Measurements from ENCODE around the gene AGTR1.

AGTR1 gene

GRCh38 chr3:148705314-148705713 is 7.6 kb downstream of the AGTR1 start:
- no peak overlapping the region for H3K27ac ChIP-seq (ENCODE audit: low read length)
- no peaks in the 10 kb centered on the region for H3K27me3 ChIP-seq (ENCODE audit: low read depth, low read length)
- peaks cover 0 to 9% of the 10 kb centered on the region in 2 donors for H3K4me1 ChIP-seq (ENCODE audit: control insufficient read depth in 1 of 2, insufficient read depth in 2 of 2, low read length in 2 of 2)
- H3K4me3 ChIP-seq (ENCODE audit: low read depth in 1 of 2, low read length in 2 of 2), result no peak overlapping the region
- no peaks in the 10 kb centered on the region for H3K9me3 ChIP-seq (ENCODE audit: control insufficient read depth in 1 of 2, low read length in 2 of 2)
- H3K36me3 ChIP-seq (ENCODE audit: control insufficient read depth in 1 of 2, insufficient read depth in 2 of 2, low read length in 2 of 2), result no peaks in the 10 kb centered on the region

- no peak overlapping the region for H3K27ac ChIP-seq (ENCODE audit: low read length)
- no peaks in the 10 kb centered on the region for H3K36me3 ChIP-seq (ENCODE audit: control insufficient read depth in 1 of 2, insufficient read depth in 2 of 2, low read length in 2 of 2)
- peaks cover 0 to 25% of the 10 kb centered on the region in 2 donors for H3K4me1 ChIP-seq (ENCODE audit: control insufficient read depth in 1 of 2, insufficient read depth in 2 of 2, low read length in 2 of 2)
Observed at GRCh38 chr3:148707601-148708380, 10.1 kb downstream of the AGTR1 start.

GRCh38 chr3:148708409-148708808 is 10.7 kb downstream of the AGTR1 start:
- Histone ChIP-seq H3K27me3 (ENCODE audit: low read depth, low read length) (no peaks in the 10 kb centered on the region), H3K36me3 (ENCODE audit: control insufficient read depth in 1 of 2, insufficient read depth in 2 of 2, low read length in 2 of 2) (no peaks in the 10 kb centered on the region), H3K27ac (ENCODE audit: low read length) (no peak overlapping the region), H3K4me1 (ENCODE audit: control insufficient read depth in 1 of 2, insufficient read depth in 2 of 2, low read length in 2 of 2) (peaks cover 0 to 26% of the 10 kb centered on the region in 2 donors), H3K4me3 (ENCODE audit: low read depth in 1 of 2, low read length in 2 of 2) (no peak overlapping the region), H3K9me3 (ENCODE audit: control insufficient read depth in 1 of 2, low read length in 2 of 2) (no peaks in the 10 kb centered on the region)

More at GRCh38 chr3:148707601-148708380, 10.1 kb downstream of the AGTR1 start:
- Histone ChIP-seq H3K4me3 (ENCODE audit: low read depth in 1 of 2, low read length in 2 of 2) (no peak overlapping the region), H3K27me3 (ENCODE audit: low read depth, low read length) (no peaks in the 10 kb centered on the region), H3K9me3 (ENCODE audit: control insufficient read depth in 1 of 2, low read length in 2 of 2) (no peaks in the 10 kb centered on the region)

- no peaks in the 10 kb centered on the region for H3K36me3 ChIP-seq (ENCODE audit: control insufficient read depth in 1 of 2, insufficient read depth in 2 of 2, low read length in 2 of 2)
Observed at GRCh38 chr3:148709560-148710253, 12.0 kb downstream of the AGTR1 start.

GRCh38 chr3:148710665-148711064 is 13.0 kb downstream of the AGTR1 start:
- H3K4me3 ChIP-seq (ENCODE audit: low read depth in 1 of 2, low read length in 2 of 2), result no peak overlapping the region
- no peak overlapping the region for H3K27ac ChIP-seq (ENCODE audit: low read length)
- no peaks in the 10 kb centered on the region for H3K9me3 ChIP-seq (ENCODE audit: control insufficient read depth in 1 of 2, low read length in 2 of 2)
- H3K27me3 ChIP-seq (ENCODE audit: low read depth, low read length), result no peaks in the 10 kb centered on the region
- H3K36me3 ChIP-seq (ENCODE audit: control insufficient read depth in 1 of 2, insufficient read depth in 2 of 2, low read length in 2 of 2), result no peaks in the 10 kb centered on the region
- peaks cover 0 to 26% of the 10 kb centered on the region in 2 donors for H3K4me1 ChIP-seq (ENCODE audit: control insufficient read depth in 1 of 2, insufficient read depth in 2 of 2, low read length in 2 of 2)

More at GRCh38 chr3:148709560-148710253, 12.0 kb downstream of the AGTR1 start:
- no peak overlapping the region for H3K27ac ChIP-seq (ENCODE audit: low read length)
- no peak overlapping the region for H3K4me3 ChIP-seq (ENCODE audit: low read depth in 1 of 2, low read length in 2 of 2)
- no peaks in the 10 kb centered on the region for H3K9me3 ChIP-seq (ENCODE audit: control insufficient read depth in 1 of 2, low read length in 2 of 2)
- peaks cover 0 to 26% of the 10 kb centered on the region in 2 donors for H3K4me1 ChIP-seq (ENCODE audit: control insufficient read depth in 1 of 2, insufficient read depth in 2 of 2, low read length in 2 of 2)
- H3K27me3 ChIP-seq (ENCODE audit: low read depth, low read length), result no peaks in the 10 kb centered on the region

- H3K27ac ChIP-seq (ENCODE audit: low read length), result no peak overlapping the region
- H3K4me3 ChIP-seq (ENCODE audit: low read depth in 1 of 2, low read length in 2 of 2), result no peak overlapping the region
- no peaks in the 10 kb centered on the region for H3K36me3 ChIP-seq (ENCODE audit: control insufficient read depth in 1 of 2, insufficient read depth in 2 of 2, low read length in 2 of 2)
- H3K4me1 ChIP-seq (ENCODE audit: control insufficient read depth in 1 of 2, insufficient read depth in 2 of 2, low read length in 2 of 2), result peaks cover 0 to 26% of the 10 kb centered on the region in 2 donors
- no peaks in the 10 kb centered on the region for H3K27me3 ChIP-seq (ENCODE audit: low read depth, low read length)
- no peaks in the 10 kb centered on the region for H3K9me3 ChIP-seq (ENCODE audit: control insufficient read depth in 1 of 2, low read length in 2 of 2)
Observed at GRCh38 chr3:148711981-148712666, 14.4 kb downstream of the AGTR1 start.

GRCh38 chr3:148714521-148714920 is 16.8 kb downstream of the AGTR1 start:
- H3K36me3 ChIP-seq (ENCODE audit: control insufficient read depth in 1 of 2, insufficient read depth in 2 of 2, low read length in 2 of 2), result no peaks in the 10 kb centered on the region
- H3K4me3 ChIP-seq (ENCODE audit: low read depth in 1 of 2, low read length in 2 of 2), result no peak overlapping the region
- H3K27ac ChIP-seq (ENCODE audit: low read length), result no peak overlapping the region
- no peaks in the 10 kb centered on the region for H3K9me3 ChIP-seq (ENCODE audit: control insufficient read depth in 1 of 2, low read length in 2 of 2)
- no peaks in the 10 kb centered on the region for H3K27me3 ChIP-seq (ENCODE audit: low read depth, low read length)
- peaks cover 0 to 24% of the 10 kb centered on the region in 2 donors for H3K4me1 ChIP-seq (ENCODE audit: control insufficient read depth in 1 of 2, insufficient read depth in 2 of 2, low read length in 2 of 2)

GRCh38 chr3:148716657-148717056 is 19.0 kb downstream of the AGTR1 start:
- Histone ChIP-seq H3K4me3 (ENCODE audit: low read depth in 1 of 2, low read length in 2 of 2) (no peak overlapping the region), H3K27ac (ENCODE audit: low read length) (no peak overlapping the region), H3K27me3 (ENCODE audit: low read depth, low read length) (no peaks in the 10 kb centered on the region), H3K9me3 (ENCODE audit: control insufficient read depth in 1 of 2, low read length in 2 of 2) (no peaks in the 10 kb centered on the region), H3K36me3 (ENCODE audit: control insufficient read depth in 1 of 2, insufficient read depth in 2 of 2, low read length in 2 of 2) (no peaks in the 10 kb centered on the region), H3K4me1 (ENCODE audit: control insufficient read depth in 1 of 2, insufficient read depth in 2 of 2, low read length in 2 of 2) (peaks cover 0 to 11% of the 10 kb centered on the region in 2 donors)

GRCh38 chr3:148717885-148718561 is 20.3 kb downstream of the AGTR1 start:
- Histone ChIP-seq H3K27me3 (ENCODE audit: low read depth, low read length) (no peaks in the 10 kb centered on the region), H3K36me3 (ENCODE audit: control insufficient read depth in 1 of 2, insufficient read depth in 2 of 2, low read length in 2 of 2) (no peaks in the 10 kb centered on the region), H3K4me3 (ENCODE audit: low read depth in 1 of 2, low read length in 2 of 2) (no peak overlapping the region), H3K4me1 (ENCODE audit: control insufficient read depth in 1 of 2, insufficient read depth in 2 of 2, low read length in 2 of 2) (no peaks in the 10 kb centered on the region), H3K9me3 (ENCODE audit: control insufficient read depth in 1 of 2, low read length in 2 of 2) (no peaks in the 10 kb centered on the region), H3K27ac (ENCODE audit: low read length) (no peak overlapping the region)

GRCh38 chr3:148718982-148719862 is 21.5 kb downstream of the AGTR1 start:
- H3K27me3 ChIP-seq (ENCODE audit: low read depth, low read length), result no peaks in the 10 kb centered on the region
- no peaks in the 10 kb centered on the region for H3K9me3 ChIP-seq (ENCODE audit: control insufficient read depth in 1 of 2, low read length in 2 of 2)
- no peaks in the 10 kb centered on the region for H3K36me3 ChIP-seq (ENCODE audit: control insufficient read depth in 1 of 2, insufficient read depth in 2 of 2, low read length in 2 of 2)
- no peak overlapping the region for H3K27ac ChIP-seq (ENCODE audit: low read length)
- no peaks in the 10 kb centered on the region for H3K4me1 ChIP-seq (ENCODE audit: control insufficient read depth in 1 of 2, insufficient read depth in 2 of 2, low read length in 2 of 2)
- H3K4me3 ChIP-seq (ENCODE audit: low read depth in 1 of 2, low read length in 2 of 2), result no peak overlapping the region
